ENCODE data around the gene PRRT1. TPM values are rescaled to one million over a fixed set of nuclear protein-coding genes. Genes with fewer than 3 reads are reported as not detected.

The PRRT1 gene
- total and polyA plus RNA-seq, 4 donors, result 0.08 to 0.24 (median 0.19) TPM; not detected in 1

GRCh38 chr6:32166411-32167061 lies 14.8 kb upstream of the PRRT1 start (continued):
- TF ChIP-seq CTCF (IDR thresholded peaks at IDR 0.05; ENCODE audit: low read depth, low read length, missing input control), result no peak
- TF ChIP-seq GABPA (IDR thresholded peaks at IDR 0.05 in 1 of 2, conservative IDR thresholded peaks at IDR 0.05 in 1 of 2), result no peak

DNA sequence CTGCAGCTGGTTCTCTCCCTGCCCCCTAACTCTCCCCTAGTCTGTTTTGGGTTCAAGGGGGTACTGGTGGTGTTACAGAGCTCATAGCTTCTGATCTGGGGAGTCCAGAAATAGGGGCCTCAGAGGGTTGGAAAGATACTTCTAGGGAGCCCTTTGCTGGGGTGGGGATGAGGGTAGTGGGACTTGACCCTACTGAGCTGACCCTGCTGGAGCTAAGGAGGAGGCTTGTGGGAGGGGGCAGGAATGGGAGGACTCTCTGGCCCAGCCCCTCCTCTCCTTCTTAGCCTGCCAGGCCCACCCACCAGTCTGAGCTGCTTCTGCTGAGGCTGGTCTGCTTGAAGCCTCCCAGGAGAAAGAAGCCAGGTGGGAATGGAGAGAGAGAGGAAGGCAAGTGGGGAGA lies 12.6 kb upstream of the PRRT1 start, which contains the start of gene EGFL8:
Gene EGFL8 (plus strand): TSS at position 301 of the 400 bp plus-strand sequence. CDS start 1,571 bp downstream, outside the sequence.
- H3K27me3 ChIP-seq (ENCODE audit: control insufficient read depth in 4 of 4, insufficient read depth in 4 of 4, low read length in 3 of 4), result no peaks in the 10 kb centered on the region
- H3K9ac ChIP-seq (ENCODE audit: low read depth in 1 of 2, low read length in 2 of 2), result no peak within 1 kb of the TSS
- no peak within 1 kb of the TSS for H3K4me3 ChIP-seq (ENCODE audit: low read depth in 1 of 3, low read length in 3 of 3)
- no peaks in the 10 kb centered on the region for H3K9me3 ChIP-seq (ENCODE audit: control insufficient read depth in 4 of 4, low read length in 3 of 4)
- DNase-seq (ENCODE audit: low spot score), result no peak
- TF ChIP-seq HNF4A (conservative IDR thresholded peaks at IDR 0.05), result no peak
- no peak for TF ChIP-seq SP1 (IDR thresholded peaks at IDR 0.05)
- TF ChIP-seq FOXA2 (IDR thresholded peaks at IDR 0.05), result no peak
- TF ChIP-seq NR2F2 (IDR thresholded peaks at IDR 0.05), result no peak
- no peak for TF ChIP-seq EGR1 (IDR thresholded peaks at IDR 0.05; ENCODE audit: low read depth in 2 of 2)
- no peak for TF ChIP-seq TAF1 (conservative IDR thresholded peaks at IDR 0.05)
- TF ChIP-seq, protein P1, sequence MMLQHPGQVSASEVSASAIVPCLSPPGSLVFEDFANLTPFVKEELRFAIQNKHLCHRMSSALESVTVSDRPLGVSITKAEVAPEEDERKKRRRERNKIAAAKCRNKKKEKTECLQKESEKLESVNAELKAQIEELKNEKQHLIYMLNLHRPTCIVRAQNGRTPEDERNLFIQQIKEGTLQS (IDR thresholded peaks at IDR 0.05), result no peak
- TF ChIP-seq JUND (IDR thresholded peaks at IDR 0.05), result no peak
- TF ChIP-seq HNF4G (IDR thresholded peaks at IDR 0.05), result no peak
- no peak for TF ChIP-seq MAX (IDR thresholded peaks at IDR 0.05)
- no peaks in the 10 kb centered on the region for H3K4me1 ChIP-seq (ENCODE audit: control insufficient read depth in 4 of 4, insufficient read depth in 4 of 4, low read length in 3 of 4)
- H3K36me3 ChIP-seq (ENCODE audit: control insufficient read depth in 4 of 4, insufficient read depth in 3 of 4, low read depth in 1 of 4, low read length in 3 of 4), result peaks cover 2 to 17% (median 8%) of the 10 kb centered on the region in 4 donors
- H3K27ac ChIP-seq (ENCODE audit: low read depth in 1 of 2, low read length in 2 of 2), result no peak within 1 kb of the TSS

DNA sequence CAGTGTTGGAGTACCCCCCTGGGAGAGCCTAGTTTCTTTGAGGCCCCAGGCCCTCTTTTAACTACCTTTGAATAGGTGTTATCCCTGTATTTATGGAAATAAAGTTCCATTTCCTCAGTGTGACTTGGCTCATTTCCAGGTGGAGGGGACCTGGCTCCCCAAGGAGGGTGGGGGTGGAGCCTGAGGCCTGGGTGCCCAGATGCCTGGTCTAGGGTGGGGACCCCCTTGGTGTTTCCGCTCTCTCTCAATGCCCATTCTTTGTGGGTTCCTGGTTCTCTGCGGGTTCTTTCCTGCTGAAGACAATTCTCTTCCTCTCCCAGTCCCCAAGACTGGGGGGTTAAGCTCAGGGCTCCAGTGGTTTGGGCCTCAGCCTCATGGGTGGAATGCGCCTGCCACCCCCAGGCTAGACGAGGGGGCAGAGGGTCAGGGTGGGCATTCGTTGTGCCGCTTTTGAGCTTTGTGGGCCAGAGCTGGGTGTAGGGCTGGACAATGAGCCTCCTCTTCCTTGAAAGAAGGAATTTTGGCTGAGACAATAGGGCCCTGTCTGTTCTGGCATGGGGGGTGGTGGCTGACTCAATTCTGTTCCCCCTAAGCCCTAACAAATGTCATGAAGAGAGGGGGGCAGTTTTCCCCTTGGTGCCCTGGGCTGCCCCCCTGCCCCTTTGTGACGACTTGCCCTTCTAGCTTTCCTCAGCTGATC lies 12.0 kb upstream of the PRRT1 start:
- H3K27ac ChIP-seq (ENCODE audit: low read depth in 1 of 2, low read length in 2 of 2), result no peak overlapping the region
- H3K9ac ChIP-seq (ENCODE audit: low read depth in 1 of 2, low read length in 2 of 2), result no peak overlapping the region
- H3K27me3 ChIP-seq (ENCODE audit: control insufficient read depth in 4 of 4, insufficient read depth in 4 of 4, low read length in 3 of 4), result no peaks in the 10 kb centered on the region
- 92% methylated on average over 7 of the region's 7 CpGs for WGBS
- no peak for TF ChIP-seq FOXA2 (IDR thresholded peaks at IDR 0.05)
- TF ChIP-seq GABPA (IDR thresholded peaks at IDR 0.05 in 1 of 2, conservative IDR thresholded peaks at IDR 0.05 in 1 of 2), result no peak
- no peak for TF ChIP-seq JUND (IDR thresholded peaks at IDR 0.05)
- no peak for TF ChIP-seq HNF4G (IDR thresholded peaks at IDR 0.05)
- TF ChIP-seq EGR1 (IDR thresholded peaks at IDR 0.05; ENCODE audit: low read depth in 2 of 2), result no peak
- no peak for TF ChIP-seq MAX (IDR thresholded peaks at IDR 0.05)
- DNase-seq (ENCODE audit: low spot score), result no peak
- H3K4me3 ChIP-seq (ENCODE audit: low read depth in 1 of 3, low read length in 3 of 3), result no peak overlapping the region
- peaks cover 3 to 17% (median 8%) of the 10 kb centered on the region in 4 donors for H3K36me3 ChIP-seq (ENCODE audit: control insufficient read depth in 4 of 4, insufficient read depth in 3 of 4, low read depth in 1 of 4, low read length in 3 of 4)
- no peaks in the 10 kb centered on the region for H3K4me1 ChIP-seq (ENCODE audit: control insufficient read depth in 4 of 4, insufficient read depth in 4 of 4, low read length in 3 of 4)
- H3K9me3 ChIP-seq (ENCODE audit: control insufficient read depth in 4 of 4, low read length in 3 of 4), result no peaks in the 10 kb centered on the region

Measured in liver (tissue), 9 donors.